NT2/D1 (cell line): ENCODE results near the gene CDKN2B-AS1.

ENCODE experiments used
- YY1 ChIP-seq: IDR thresholded peaks from 2 replicates; pipeline ENCODE4 v1.6.1; 2011; ENCODE audit not compliant: insufficient read length, insufficient read depth
- ZNF274 ChIP-seq: IDR thresholded peaks from 2 replicates; pipeline ENCODE4 v1.6.1; 2011; ENCODE audit warnings: mild to moderate bottlenecking, low read depth, low read length

GRCh38 chr9:22067196-22067595, 72.6 kb downstream of the CDKN2B-AS1 start:
- TF ChIP-seq YY1 (no peak), ZNF274 (no peak)
